ENCODE measurements around the gene MZT2B. TPM values are rescaled to one million over a fixed set of nuclear protein-coding genes. Genes with fewer than 3 reads are reported as not detected.
"Not testable (repeated sequence)": the region's sequence is repeated elsewhere in the genome, so short reads cannot be mapped to it uniquely, and the experiment has no call there.

MZT2B gene
- polyA plus RNA-seq, 1 donor from 2014 or later: 257 TPM

GRCh38 chr2:130193824-130194223 lies 11.8 kb downstream of the MZT2B start:
- H3K9ac ChIP-seq (ENCODE audit: low read length); H3K4me3 ChIP-seq (ENCODE audit: low read length); H3K9me2 ChIP-seq (ENCODE audit: insufficient read depth, low read length); H3K27ac ChIP-seq (ENCODE audit: low read length); H3K27me3 ChIP-seq (ENCODE audit: insufficient read depth, low read depth, low read length); H3K79me2 ChIP-seq (replicated peaks; ENCODE audit: insufficient read depth, low read length); H3K9me3 ChIP-seq (ENCODE audit: low read length); H2AFZ ChIP-seq (ENCODE audit: low read depth, low read length); H3K4me2 ChIP-seq (ENCODE audit: low read length); H3F3A ChIP-seq (ENCODE audit: insufficient read depth, low read length, poor library complexity, severe bottlenecking); H4K20me1 ChIP-seq (ENCODE audit: insufficient read depth); H3K36me3 ChIP-seq (ENCODE audit: insufficient read depth, low read length): not testable (repeated sequence)

GRCh38 chr2:130195089-130195635 lies 13.1 kb downstream of the MZT2B start:
- H3F3A ChIP-seq (ENCODE audit: insufficient read depth, low read length, poor library complexity, severe bottlenecking); H3K27me3 ChIP-seq (ENCODE audit: insufficient read depth, low read depth, low read length); H3K9me3 ChIP-seq (ENCODE audit: low read length); H3K27ac ChIP-seq (ENCODE audit: low read length); H3K79me2 ChIP-seq (replicated peaks; ENCODE audit: insufficient read depth, low read length); H3K4me2 ChIP-seq (ENCODE audit: low read length); H3K9me2 ChIP-seq (ENCODE audit: insufficient read depth, low read length); H3K9ac ChIP-seq (ENCODE audit: low read length); H3K36me3 ChIP-seq (ENCODE audit: insufficient read depth, low read length); H3K4me3 ChIP-seq (ENCODE audit: low read length); H2AFZ ChIP-seq (ENCODE audit: low read depth, low read length); H4K20me1 ChIP-seq (ENCODE audit: insufficient read depth): not testable (repeated sequence)

- not testable (repeated sequence) for H3K9me3 ChIP-seq (ENCODE audit: low read length)
These were observed 14.0 kb downstream of the MZT2B start for GRCh38 chr2:130196052-130196451.

DNA sequence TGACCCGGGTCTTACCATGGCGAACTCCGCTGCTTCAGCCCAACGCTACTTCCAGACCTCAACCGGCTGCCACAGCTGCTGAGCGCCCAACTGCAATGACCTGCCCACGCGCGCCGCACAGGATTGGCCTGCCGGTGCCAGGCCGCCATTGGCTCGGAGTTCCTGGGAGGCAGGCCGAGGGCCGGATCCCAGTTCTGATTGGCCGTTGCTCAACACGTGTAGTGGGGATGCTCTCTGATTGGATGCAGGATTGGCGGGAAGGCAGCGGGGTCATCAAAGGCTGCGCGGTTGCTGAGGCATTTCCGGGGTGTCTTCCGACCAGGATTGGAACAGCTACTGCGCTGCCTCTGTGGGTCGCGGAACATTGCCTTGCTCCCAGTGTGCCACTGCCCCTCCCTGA lies 16.3 kb downstream of the MZT2B start, which contains the start of gene TUBA3E:
TUBA3E (minus strand) TSS at position 97 of the 400 bp plus-strand sequence; CDS start at position 18, 79 bp downstream.
- Histone ChIP-seq H4K20me1 (ENCODE audit: insufficient read depth) (no peaks in the 10 kb centered on the region), H3K9me3 (ENCODE audit: low read length) (no peaks in the 10 kb centered on the region), H3K27me3 (ENCODE audit: insufficient read depth, low read depth, low read length) (no peaks in the 10 kb centered on the region), H2AFZ (ENCODE audit: low read depth, low read length) (no peak within 1 kb of the TSS), H3F3A (ENCODE audit: insufficient read depth, low read length, poor library complexity, severe bottlenecking) (no peaks in the 10 kb centered on the region), H3K79me2 (replicated peaks; ENCODE audit: insufficient read depth, low read length) (no peaks in the 10 kb centered on the region), H3K36me3 (ENCODE audit: insufficient read depth, low read length) (no peaks in the 10 kb centered on the region), H3K4me2 (ENCODE audit: low read length) (no peak within 1 kb of the TSS), H3K27ac (ENCODE audit: low read length) (no peak within 1 kb of the TSS), H3K9me2 (ENCODE audit: insufficient read depth, low read length) (no peaks in the 10 kb centered on the region), H3K4me3 (ENCODE audit: low read length) (no peak within 1 kb of the TSS), H3K9ac (ENCODE audit: low read length) (no peak within 1 kb of the TSS)
- TF ChIP-seq MXI1 (conservative IDR thresholded peaks at IDR 0.05; ENCODE audit: poor library complexity, severe bottlenecking) (no peak), EP300 (conservative IDR thresholded peaks at IDR 0.05; ENCODE audit: poor library complexity, severe bottlenecking) (no peak), POLR2AphosphoS5 (IDR thresholded peaks at IDR 0.05) (no peak), RAD21 (conservative IDR thresholded peaks at IDR 0.05) (no peak), TAF1 (IDR thresholded peaks at IDR 0.05; ENCODE audit: low read depth) (no peak), SMC3 (conservative IDR thresholded peaks at IDR 0.05; ENCODE audit: poor library complexity) (no peak), EZH2 (IDR thresholded peaks at IDR 0.05; ENCODE audit: borderline replicate concordance, insufficient read depth, low read length, poor library complexity, severe bottlenecking) (no peak)
- TF ChIP-seq, protein P1, sequence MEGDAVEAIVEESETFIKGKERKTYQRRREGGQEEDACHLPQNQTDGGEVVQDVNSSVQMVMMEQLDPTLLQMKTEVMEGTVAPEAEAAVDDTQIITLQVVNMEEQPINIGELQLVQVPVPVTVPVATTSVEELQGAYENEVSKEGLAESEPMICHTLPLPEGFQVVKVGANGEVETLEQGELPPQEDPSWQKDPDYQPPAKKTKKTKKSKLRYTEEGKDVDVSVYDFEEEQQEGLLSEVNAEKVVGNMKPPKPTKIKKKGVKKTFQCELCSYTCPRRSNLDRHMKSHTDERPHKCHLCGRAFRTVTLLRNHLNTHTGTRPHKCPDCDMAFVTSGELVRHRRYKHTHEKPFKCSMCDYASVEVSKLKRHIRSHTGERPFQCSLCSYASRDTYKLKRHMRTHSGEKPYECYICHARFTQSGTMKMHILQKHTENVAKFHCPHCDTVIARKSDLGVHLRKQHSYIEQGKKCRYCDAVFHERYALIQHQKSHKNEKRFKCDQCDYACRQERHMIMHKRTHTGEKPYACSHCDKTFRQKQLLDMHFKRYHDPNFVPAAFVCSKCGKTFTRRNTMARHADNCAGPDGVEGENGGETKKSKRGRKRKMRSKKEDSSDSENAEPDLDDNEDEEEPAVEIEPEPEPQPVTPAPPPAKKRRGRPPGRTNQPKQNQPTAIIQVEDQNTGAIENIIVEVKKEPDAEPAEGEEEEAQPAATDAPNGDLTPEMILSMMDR (IDR thresholded peaks at IDR 0.05; ENCODE audit: poor library complexity, severe bottlenecking): no peak
- TF ChIP-seq, protein P2, sequence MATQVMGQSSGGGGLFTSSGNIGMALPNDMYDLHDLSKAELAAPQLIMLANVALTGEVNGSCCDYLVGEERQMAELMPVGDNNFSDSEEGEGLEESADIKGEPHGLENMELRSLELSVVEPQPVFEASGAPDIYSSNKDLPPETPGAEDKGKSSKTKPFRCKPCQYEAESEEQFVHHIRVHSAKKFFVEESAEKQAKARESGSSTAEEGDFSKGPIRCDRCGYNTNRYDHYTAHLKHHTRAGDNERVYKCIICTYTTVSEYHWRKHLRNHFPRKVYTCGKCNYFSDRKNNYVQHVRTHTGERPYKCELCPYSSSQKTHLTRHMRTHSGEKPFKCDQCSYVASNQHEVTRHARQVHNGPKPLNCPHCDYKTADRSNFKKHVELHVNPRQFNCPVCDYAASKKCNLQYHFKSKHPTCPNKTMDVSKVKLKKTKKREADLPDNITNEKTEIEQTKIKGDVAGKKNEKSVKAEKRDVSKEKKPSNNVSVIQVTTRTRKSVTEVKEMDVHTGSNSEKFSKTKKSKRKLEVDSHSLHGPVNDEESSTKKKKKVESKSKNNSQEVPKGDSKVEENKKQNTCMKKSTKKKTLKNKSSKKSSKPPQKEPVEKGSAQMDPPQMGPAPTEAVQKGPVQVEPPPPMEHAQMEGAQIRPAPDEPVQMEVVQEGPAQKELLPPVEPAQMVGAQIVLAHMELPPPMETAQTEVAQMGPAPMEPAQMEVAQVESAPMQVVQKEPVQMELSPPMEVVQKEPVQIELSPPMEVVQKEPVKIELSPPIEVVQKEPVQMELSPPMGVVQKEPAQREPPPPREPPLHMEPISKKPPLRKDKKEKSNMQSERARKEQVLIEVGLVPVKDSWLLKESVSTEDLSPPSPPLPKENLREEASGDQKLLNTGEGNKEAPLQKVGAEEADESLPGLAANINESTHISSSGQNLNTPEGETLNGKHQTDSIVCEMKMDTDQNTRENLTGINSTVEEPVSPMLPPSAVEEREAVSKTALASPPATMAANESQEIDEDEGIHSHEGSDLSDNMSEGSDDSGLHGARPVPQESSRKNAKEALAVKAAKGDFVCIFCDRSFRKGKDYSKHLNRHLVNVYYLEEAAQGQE (IDR thresholded peaks at IDR 0.05; ENCODE audit: borderline replicate concordance): no peak

More at GRCh38 chr2:130196052-130196451, 14.0 kb downstream of the MZT2B start:
- not testable (repeated sequence) for H2AFZ ChIP-seq (ENCODE audit: low read depth, low read length); H3K27ac ChIP-seq (ENCODE audit: low read length); H3K27me3 ChIP-seq (ENCODE audit: insufficient read depth, low read depth, low read length); H3F3A ChIP-seq (ENCODE audit: insufficient read depth, low read length, poor library complexity, severe bottlenecking); H3K4me3 ChIP-seq (ENCODE audit: low read length); H3K79me2 ChIP-seq (replicated peaks; ENCODE audit: insufficient read depth, low read length); H3K4me2 ChIP-seq (ENCODE audit: low read length); H3K9ac ChIP-seq (ENCODE audit: low read length); H4K20me1 ChIP-seq (ENCODE audit: insufficient read depth); H3K9me2 ChIP-seq (ENCODE audit: insufficient read depth, low read length); H3K36me3 ChIP-seq (ENCODE audit: insufficient read depth, low read length)

- not testable (repeated sequence) for H3K4me2 ChIP-seq (ENCODE audit: low read length); H3K4me3 ChIP-seq (ENCODE audit: low read length); H4K20me1 ChIP-seq (ENCODE audit: insufficient read depth); H3F3A ChIP-seq (ENCODE audit: insufficient read depth, low read length, poor library complexity, severe bottlenecking); H3K79me2 ChIP-seq (replicated peaks; ENCODE audit: insufficient read depth, low read length); H2AFZ ChIP-seq (ENCODE audit: low read depth, low read length); H3K27me3 ChIP-seq (ENCODE audit: insufficient read depth, low read depth, low read length); H3K27ac ChIP-seq (ENCODE audit: low read length); H3K9me2 ChIP-seq (ENCODE audit: insufficient read depth, low read length); H3K9ac ChIP-seq (ENCODE audit: low read length); H3K36me3 ChIP-seq (ENCODE audit: insufficient read depth, low read length); H3K9me3 ChIP-seq (ENCODE audit: low read length)
These were observed 20.5 kb downstream of the MZT2B start for GRCh38 chr2:130202518-130202917.
